GM18907 (cell line): Measurements from ENCODE around the gene KCNJ15.

Experiments used
- ATAC-seq: cut with Tn5 transposase; IDR thresholded peaks from one replicate; pipeline ENCODE4 v1.9.1; 2021; ENCODE audit warnings: mild to moderate bottlenecking, moderate library complexity; ENCODE audit not compliant: unreplicated experiment

Gene KCNJ15

DNA sequence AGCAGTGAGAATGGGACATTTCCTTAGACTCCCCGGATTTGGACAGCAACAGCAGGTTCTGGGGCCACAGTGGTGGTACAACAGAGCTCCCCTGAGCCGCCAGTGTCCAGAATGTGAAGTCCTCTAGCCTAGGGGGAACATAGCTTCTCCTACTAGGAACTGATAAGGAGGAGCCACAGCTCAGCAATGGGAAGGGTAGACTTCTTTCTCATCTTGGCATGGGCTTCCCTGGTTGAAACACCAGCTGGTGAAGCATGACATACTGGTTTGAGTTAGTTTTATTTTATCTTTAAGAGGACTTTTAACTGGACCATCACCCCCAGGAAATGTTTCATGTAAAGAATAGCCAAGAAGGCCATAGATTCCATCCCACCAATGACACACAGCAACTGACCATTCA lies 68.4 kb downstream of the KCNJ15 start:
- ATAC-seq = no peak

- ATAC-seq = no peak
Measured at GRCh38 chr21:38325731-38326420, 69.1 kb downstream of the KCNJ15 start.

DNA sequence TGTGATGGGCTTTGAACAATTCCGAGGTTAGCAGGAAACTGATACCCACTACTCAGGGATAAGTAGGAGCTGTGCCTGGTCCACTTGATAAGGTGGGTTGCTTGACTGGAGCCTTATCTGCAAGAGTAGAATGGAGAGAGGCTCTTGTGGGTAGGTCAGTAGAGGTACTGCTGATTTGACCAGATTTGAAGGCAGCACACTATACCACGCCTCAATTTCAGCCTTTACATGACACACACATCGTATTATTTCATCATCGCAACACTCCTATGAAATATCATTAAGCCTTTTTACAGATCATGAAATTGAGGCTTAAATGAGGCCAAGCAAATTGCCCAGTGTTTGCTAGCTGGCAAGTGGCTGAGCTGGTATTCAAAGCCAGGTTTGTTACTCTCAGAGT lies 69.6 kb downstream of the KCNJ15 start:
- ATAC-seq = no peak

GRCh38 chr21:38326899-38327298 lies 70.1 kb downstream of the KCNJ15 start:
- no peak for ATAC-seq

DNA sequence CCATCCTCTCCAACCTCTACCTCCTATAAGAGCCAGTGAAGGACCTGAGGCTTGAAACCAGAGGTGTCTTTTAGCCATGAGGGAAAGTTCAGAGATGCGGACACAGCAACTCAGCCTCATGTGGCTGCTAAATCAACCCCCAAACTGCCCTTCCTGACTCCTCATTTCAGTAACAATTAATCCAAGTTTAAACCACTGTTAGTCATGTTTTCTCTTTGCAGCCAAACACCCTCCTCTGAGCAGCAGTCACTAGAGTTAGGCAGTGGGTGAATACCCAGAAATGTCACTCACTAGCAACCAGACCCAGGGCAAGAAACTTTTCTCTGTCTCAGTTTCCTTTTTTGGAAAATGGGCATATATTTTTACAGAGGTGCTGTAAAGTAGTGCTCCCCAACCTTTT lies 71.2 kb downstream of the KCNJ15 start:
- no peak for ATAC-seq

GRCh38 chr21:38329162-38329561 lies 72.4 kb downstream of the KCNJ15 start:
- ATAC-seq = no peak

DNA sequence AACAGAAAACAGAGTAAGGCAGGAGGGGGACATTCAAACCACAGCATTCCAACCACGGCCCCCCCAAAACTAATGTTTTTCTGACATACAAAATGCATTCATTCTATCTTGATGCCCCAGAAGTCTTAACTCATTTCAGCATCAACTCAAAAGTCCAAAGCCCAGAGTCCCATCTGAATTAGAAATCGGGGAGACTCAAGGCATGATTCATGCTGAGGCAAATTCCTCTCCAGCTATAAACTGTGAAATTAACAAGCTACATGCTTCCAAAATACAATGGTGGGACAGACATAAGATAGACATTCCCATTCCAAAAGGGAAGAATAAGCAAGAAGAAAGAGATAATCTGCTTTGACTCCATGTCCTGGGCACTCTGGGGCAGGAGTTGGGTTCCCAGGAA lies 73.9 kb downstream of the KCNJ15 start:
- ATAC-seq = no peak

DNA sequence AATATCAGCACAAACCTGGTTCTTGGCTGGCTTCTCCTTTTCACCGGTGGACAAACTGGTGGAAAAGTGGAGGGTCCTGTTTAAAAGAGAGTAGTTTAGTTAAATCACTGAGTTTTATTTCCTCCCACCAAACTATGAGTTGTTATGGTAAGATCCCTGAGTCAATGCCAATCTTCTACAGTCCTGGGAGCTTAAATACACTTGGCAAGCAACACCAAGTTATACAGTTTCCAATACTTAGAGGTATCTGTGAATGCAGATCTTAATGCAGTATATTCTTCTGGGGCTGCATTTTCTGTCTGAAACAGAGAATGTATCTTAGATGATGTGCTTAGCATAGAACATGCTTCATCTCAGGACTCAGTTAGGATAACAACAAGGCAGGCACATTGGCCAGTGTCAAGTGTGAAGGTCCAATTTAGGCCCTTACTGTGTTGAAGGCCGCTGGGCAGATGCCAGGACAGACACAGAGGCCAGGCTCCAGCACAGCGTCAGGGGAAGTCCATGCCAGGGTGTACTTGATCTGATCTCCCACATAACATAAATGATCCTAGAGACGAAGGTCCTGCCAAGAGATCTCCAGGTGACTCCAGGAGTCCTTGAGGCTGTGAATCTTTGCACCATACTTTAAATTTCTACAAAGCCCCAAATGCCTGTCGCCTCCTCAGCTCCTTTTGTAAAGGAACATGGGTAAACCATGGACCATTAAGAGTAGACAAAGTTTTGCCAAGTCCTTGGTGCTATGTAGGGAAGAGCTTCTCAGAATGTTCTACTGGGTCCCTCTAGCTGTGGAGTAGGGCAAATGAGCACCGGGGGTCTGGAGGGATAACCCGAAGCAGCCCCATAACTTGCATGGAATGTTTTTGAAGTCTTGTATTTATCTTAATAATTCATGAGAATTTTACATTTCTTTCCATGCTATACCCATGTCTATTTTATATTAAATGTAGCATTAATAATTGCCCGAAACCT lies 76.8 kb downstream of the KCNJ15 start:
- no peak for ATAC-seq

DNA sequence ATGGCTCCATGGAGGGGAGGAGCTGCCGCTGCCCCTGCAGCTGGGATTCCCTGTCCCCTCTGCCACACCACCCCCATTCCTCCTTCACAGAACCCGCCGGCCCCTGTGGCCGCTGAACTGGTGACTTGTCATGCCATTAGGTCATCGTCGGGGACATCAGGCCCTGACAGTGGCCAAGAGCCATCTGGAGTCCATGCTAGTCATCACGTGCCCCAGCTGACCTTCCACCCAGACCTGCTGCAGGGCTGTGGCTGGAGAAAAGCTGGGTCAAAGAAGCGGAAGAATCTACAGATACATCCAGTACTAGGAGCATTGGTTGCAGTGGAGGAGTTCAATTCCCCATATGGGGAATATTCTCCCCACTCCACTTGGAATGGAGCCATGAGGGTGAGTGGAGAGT lies 78.1 kb downstream of the KCNJ15 start:
- ATAC-seq = no peak

DNA sequence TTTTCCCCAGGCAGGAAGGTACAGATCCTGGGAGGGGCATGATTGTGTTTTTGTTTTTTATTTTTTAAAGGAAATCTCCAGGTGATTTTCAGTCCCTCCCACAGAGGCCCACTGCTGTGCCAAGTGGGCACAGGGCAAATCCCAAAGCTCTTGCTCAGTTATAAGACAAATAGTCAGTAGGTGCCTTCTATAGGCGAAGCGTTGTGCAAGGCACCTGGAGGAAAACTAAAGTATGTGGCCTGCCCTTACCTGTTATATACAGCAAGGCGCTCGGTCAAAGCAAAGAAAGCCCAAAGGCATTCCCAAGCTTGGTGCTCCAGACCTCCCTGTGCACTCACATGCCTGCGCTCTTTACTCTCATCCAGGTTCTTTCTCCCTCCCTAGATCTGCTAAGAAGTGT lies 81.0 kb downstream of the KCNJ15 start:
- no peak for ATAC-seq

- ATAC-seq = no peak
Measured at GRCh38 chr21:38340131-38340530, 83.3 kb downstream of the KCNJ15 start.

- no peak for ATAC-seq
Measured at GRCh38 chr21:38341546-38342012, 84.8 kb downstream of the KCNJ15 start.

GRCh38 chr21:38342739-38343138 lies 85.9 kb downstream of the KCNJ15 start:
- no peak for ATAC-seq

DNA sequence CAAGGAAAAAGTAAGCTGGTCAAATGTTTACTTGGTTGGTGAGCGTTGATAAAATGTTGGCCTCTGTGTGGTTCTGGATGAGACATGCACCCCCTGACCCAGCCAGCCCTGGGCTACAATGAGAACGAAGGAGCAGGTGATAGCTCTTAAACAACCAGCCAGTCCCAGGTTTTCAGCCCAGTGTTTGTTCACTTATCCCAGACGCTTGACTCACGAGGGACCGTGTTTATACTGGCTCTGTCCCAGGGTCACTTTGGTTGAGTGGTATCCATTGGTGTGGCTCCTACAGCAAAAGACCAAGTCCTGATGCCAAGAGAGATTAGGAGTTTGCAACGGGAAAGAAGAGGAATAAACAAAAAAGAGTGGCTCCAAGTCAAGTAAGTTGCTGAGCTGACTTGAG lies 86.9 kb downstream of the KCNJ15 start:
- no peak for ATAC-seq

DNA sequence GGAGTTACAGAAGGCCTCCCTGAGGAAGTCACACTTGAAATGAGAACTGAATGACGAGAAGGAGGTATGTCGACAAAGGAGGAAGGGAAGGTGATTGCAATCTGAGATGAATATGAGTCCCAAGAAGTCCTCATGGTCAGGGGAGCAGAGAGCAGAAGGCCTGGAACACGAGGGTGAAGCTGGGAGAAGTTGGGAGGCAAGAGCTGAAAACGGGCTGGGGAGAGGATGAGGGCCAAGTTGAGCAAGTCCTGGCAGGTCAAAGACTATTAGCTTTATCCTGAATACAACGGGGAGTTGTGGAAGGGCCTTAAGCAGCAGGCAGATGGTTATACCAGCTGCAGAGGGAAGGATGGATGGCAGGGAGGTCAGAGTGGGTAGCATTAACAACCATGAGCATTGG lies 89.5 kb downstream of the KCNJ15 start:
- ATAC-seq = no peak

DNA sequence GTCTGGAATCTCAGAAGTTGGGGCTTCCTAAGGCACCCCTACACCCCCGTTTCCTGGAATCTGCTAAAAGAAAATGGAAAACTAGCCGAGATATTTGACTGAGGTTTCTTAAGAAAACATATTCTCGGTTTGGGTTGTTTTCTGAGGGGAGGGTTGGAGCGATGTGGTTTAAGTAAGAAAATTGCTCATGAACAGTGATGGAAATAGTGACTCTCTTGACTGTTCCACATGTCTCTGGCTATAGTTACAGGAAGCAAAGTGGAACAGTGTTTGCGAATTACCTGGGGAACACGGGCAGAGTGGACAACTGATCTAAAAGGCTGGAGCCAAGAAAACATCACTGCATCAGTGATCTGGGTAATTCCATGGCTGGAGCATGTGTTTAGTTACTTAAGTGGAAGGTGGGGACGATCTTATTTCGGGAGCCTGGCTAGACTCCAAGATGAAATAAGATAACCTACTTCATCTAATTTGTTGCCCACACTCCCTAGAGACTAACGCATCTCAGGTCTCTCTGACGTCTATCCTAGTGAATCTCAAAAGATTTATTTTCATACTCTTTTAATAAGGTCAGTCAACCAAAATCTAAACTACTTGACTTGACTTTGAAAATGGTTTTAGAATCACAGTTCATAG lies 92.4 kb downstream of the KCNJ15 start:
- ATAC-seq = no peak

DNA sequence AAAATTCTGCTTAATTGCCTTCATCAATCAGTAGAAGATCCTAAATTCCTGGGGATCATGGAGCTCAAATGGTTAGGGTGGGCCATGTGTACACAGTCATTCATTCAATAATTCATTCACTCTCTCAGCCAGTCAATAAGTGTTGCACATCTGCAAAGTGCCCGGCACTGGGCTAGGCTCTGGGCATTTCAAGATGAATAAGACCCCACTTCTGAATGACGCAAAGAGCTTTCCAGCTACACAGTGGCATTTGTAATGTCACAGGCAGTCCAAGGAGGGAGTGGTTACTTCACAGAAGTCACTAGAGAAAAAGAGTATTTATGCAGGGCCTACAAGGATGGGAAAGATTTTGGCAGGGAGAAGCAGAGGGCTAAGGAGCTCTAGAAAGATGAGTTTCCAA lies 93.2 kb downstream of the KCNJ15 start:
- no peak for ATAC-seq

GRCh38 chr21:38350684-38351083 lies 93.9 kb downstream of the KCNJ15 start:
- ATAC-seq = no peak

DNA sequence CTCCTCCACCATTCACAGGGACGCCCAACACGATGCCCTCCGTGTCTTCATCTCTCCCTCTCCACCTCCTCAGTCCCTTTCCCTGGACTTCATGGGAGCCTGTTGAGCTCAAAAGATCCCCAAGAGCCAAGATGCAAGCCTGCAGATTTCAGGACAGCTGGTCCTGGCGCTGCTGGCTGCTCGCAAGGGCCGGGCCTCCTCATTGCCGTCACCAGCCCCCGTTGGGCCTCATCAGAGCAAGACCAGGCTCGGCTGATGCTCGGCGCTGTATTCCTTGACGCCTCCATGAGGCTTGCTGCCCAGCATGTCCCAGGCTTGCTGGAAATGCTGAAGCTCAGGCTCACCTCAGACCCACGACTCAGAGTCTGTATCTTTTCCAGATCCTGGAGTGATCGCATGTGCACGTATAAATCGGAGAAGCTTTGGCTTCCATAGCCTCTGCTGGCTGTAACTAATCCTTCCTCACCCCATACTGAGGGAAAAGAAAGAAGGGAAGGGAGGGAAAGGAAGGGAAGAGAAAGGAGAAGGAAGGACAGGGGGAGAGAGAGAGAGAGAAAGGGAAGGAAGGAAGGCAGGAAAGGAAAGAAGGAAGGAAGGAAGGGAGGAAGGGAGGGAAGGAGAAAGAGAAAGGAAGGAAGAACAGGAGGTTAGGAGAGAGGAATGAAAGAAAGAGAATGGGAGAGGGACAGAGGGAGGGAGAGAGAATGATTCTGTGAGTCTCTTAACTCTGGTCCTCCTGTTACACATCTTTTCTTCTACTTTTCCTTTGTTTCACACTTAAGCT lies 94.6 kb downstream of the KCNJ15 start:
- no peak for ATAC-seq

DNA sequence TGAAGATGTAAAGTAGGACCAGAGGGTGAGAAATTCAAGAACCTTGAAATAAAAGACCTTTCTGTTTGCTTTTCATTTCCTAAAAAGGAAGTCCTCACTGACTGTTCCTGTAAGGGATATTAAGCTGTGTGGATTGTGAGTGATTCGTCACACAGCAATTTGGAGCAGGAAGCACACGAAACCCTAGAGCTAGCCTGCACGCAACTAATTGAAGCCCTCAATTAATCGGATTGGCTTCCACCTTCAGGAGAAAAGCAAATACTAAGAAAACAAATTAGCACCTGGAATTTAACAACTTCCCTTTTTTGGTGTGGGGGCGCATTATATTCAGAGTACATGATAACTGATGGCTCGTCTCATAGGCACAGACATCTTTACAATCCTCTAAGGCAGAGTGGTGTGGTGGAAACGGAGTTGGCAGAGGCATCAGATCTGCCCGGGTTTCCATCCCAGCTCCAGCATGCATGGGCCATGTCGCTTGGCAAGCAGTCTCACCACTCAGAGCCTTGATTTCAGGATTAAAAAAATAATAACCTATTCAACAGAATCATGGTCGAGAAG lies 95.2 kb downstream of the KCNJ15 start:
- ATAC-seq = no peak
